WTC11 (cell line): ENCODE data around the gene HBA2. TPM values are rescaled to one million over a fixed set of nuclear protein-coding genes. Genes with fewer than 3 reads are reported as not detected.
"Not testable (repeated sequence)": the region's sequence is repeated elsewhere in the genome, so short reads cannot be mapped to it uniquely, and the experiment has no call there.

Source experiments
- ATAC-seq: fragments of 200-7000 bp; cut with Tn5 transposase; 2 replicates; pipeline ENCODE4 v1.10.0; 2021; ENCODE audit warnings: mild to moderate bottlenecking, moderate library complexity
- CTCF ChIA-PET: fragments of 300-600 bp; sonication (Branson Sonifier 250); formaldehyde crosslinking; loops from one replicate; lab custom pipeline; 2021; ENCODE audit warnings: antibody characterized with exemption; lab: Charles Lee
- POLR2A ChIA-PET: fragments of 350-600 bp; sonication (Branson Sonifier 250); formaldehyde crosslinking; loops from one replicate; lab custom pipeline; 2021; ENCODE audit warnings: antibody characterized with exemption; lab: Charles Lee
- DNase-seq: peaks from one replicate; pipeline ENCODE4 v3.0.0; 2021; ENCODE audit warnings: low spot score
- H3K27ac Mint-ChIP-seq: 2 replicates; pipeline ENCODE4 v1.8.0; 2021; ENCODE audit warnings: mixed read lengths
- H3K27me3 Mint-ChIP-seq: 2 replicates; pipeline ENCODE4 v1.8.0; 2021; ENCODE audit warnings: low read depth, mild to moderate bottlenecking, moderate library complexity, mixed read lengths
- H3K36me3 Mint-ChIP-seq: 2 replicates; pipeline ENCODE4 v1.8.0; 2021; ENCODE audit warnings: mixed read lengths
- H3K4me1 Mint-ChIP-seq: 2 replicates; pipeline ENCODE4 v1.8.0; 2022; ENCODE audit warnings: mixed read lengths
- H3K4me3 Mint-ChIP-seq: 2 replicates; pipeline ENCODE4 v1.8.0; 2021; ENCODE audit warnings: mild to moderate bottlenecking, moderate library complexity, mixed read lengths
- H3K9me3 Mint-ChIP-seq: 2 replicates; pipeline ENCODE4 v1.8.0; 2021; ENCODE audit warnings: mixed read lengths
- CREM ChIP-seq: sonication (generic); formaldehyde crosslinking; IDR thresholded peaks from 2 replicates; pipeline ENCODE4 v1.8.1; 2022; ENCODE audit warnings: mild to moderate bottlenecking, missing genetic modification reagents, moderate library complexity
- MXD4 ChIP-seq: fragments of 250-450 bp; sonication (Bioruptor Pico); IDR thresholded peaks from 2 replicates; pipeline ENCODE4 v1.8.0; 2021; ENCODE audit warnings: mild to moderate bottlenecking, moderate library complexity, borderline replicate concordance
- NFE2L1 ChIP-seq: sonication (generic); formaldehyde crosslinking; IDR thresholded peaks from 2 replicates; pipeline ENCODE4 v1.8.1; 2023; ENCODE audit warnings: missing genetic modification reagents
- PRRX2 ChIP-seq: fragments of 250-450 bp; sonication (Bioruptor Pico); IDR thresholded peaks from 2 replicates; pipeline ENCODE4 v1.8.0; 2021; ENCODE audit warnings: mild to moderate bottlenecking
- RELA ChIP-seq: sonication (generic); formaldehyde crosslinking; IDR thresholded peaks from 2 replicates; pipeline ENCODE4 v1.8.1; 2022; ENCODE audit warnings: missing genetic modification reagents, mild to moderate bottlenecking, borderline replicate concordance
- SMAD4 ChIP-seq: sonication (generic); formaldehyde crosslinking; IDR thresholded peaks from 2 replicates; pipeline ENCODE4 v1.8.0; 2022; ENCODE audit warnings: mild to moderate bottlenecking, missing genetic modification reagents
- STAT6 ChIP-seq: sonication (generic); formaldehyde crosslinking; conservative IDR thresholded peaks from 2 replicates; pipeline ENCODE4 v1.8.1; 2023; ENCODE audit warnings: mild to moderate bottlenecking, low read depth, missing genetic modification reagents, moderate library complexity
- TCF7 ChIP-seq: sonication (generic); formaldehyde crosslinking; IDR thresholded peaks from 2 replicates; pipeline ENCODE4 v1.8.0; 2022; ENCODE audit warnings: mild to moderate bottlenecking, low read depth, missing genetic modification reagents, moderate library complexity
- TEAD1 ChIP-seq: sonication (generic); formaldehyde crosslinking; IDR thresholded peaks from 2 replicates; pipeline ENCODE4 v1.8.0; 2022; ENCODE audit warnings: mild to moderate bottlenecking, missing genetic modification reagents
- ZBTB43 ChIP-seq: sonication (generic); formaldehyde crosslinking; IDR thresholded peaks from 2 replicates; pipeline ENCODE4 v1.8.1; 2023; ENCODE audit warnings: mild to moderate bottlenecking, missing genetic modification reagents
- ZNF416 ChIP-seq: fragments of 250-450 bp; sonication (Bioruptor Pico); IDR thresholded peaks from 2 replicates; pipeline ENCODE4 v1.9.0; 2021; ENCODE audit warnings: mild to moderate bottlenecking, inconsistent platforms
- total RNA-seq: library from RNA; stranded (reverse); gene quantifications from 3 replicates; pipeline ENCODE4 v1.2.3, GENCODE V29; 2021
- TF ChIP-seq, protein P1 (sequence below): sonication (generic); formaldehyde crosslinking; IDR thresholded peaks from 2 replicates; pipeline ENCODE4 v1.8.0; 2023; ENCODE audit warnings: missing genetic modification reagents, mild to moderate bottlenecking, borderline replicate concordance
- TF ChIP-seq, protein P2 (sequence below): fragments of 200-600 bp; IDR thresholded peaks from 2 replicates; pipeline ENCODE4 v1.8.0; 2022; ENCODE audit warnings: antibody characterized with exemption
- TF ChIP-seq, protein P3 (sequence below): sonication (generic); formaldehyde crosslinking; IDR thresholded peaks from 2 replicates; pipeline ENCODE4 v1.8.1; 2022; ENCODE audit warnings: low read depth, missing genetic modification reagents, borderline replicate concordance
- TF ChIP-seq, protein P4 (sequence below): fragments of 250-450 bp; sonication (Bioruptor Pico); IDR thresholded peaks from 2 replicates; pipeline ENCODE4 v1.8.0; 2021; ENCODE audit warnings: mild to moderate bottlenecking

The HBA2 gene
- total RNA-seq, 1 experiment from 2014 or later = 2.4 TPM

DNA sequence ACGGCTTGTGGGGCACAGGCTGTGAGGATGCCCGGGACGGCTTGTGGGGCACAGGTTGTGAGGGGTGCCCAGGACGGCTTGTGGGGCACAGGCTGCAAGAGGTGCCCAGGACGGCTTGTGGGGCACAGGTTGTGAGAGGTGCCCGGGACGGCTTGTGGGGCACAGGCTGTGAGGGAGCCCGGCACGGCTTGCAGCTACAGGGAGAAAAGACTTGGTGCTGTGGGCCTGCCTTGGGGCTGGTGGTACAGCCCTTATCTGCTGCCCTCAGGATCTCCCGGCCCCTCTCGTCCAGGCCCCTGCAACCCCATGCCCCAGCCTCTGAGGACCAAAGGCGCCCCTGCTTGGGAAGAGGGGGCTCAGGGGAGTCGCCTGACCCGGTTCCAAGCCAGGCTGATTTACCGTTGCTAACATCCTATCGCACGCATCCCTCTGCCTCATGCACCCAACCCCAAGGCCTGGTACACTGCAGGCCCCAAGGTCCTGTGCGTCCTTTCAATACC lies 11.9 kb upstream of the HBA2 start:
- ATAC-seq = no peak
- Mint-ChIP-seq H3K9me3 (no peaks in the 10 kb centered on the region), H3K27me3 (peaks cover 69% of the 10 kb centered on the region), H3K27ac (no peak overlapping the region), H3K4me1 (no peaks in the 10 kb centered on the region), H3K4me3 (no peak overlapping the region), H3K36me3 (no peaks in the 10 kb centered on the region)
- CTCF ChIA-PET = interaction anchor here (1.1 kb wide), 1 partner anchor 43 kb away, joined by 3 read pairs; no protein-coding TSS in a partner anchor
- DNase-seq = no peak
- POLR2A ChIA-PET = no interaction called here
- TF ChIP-seq, protein P1, sequence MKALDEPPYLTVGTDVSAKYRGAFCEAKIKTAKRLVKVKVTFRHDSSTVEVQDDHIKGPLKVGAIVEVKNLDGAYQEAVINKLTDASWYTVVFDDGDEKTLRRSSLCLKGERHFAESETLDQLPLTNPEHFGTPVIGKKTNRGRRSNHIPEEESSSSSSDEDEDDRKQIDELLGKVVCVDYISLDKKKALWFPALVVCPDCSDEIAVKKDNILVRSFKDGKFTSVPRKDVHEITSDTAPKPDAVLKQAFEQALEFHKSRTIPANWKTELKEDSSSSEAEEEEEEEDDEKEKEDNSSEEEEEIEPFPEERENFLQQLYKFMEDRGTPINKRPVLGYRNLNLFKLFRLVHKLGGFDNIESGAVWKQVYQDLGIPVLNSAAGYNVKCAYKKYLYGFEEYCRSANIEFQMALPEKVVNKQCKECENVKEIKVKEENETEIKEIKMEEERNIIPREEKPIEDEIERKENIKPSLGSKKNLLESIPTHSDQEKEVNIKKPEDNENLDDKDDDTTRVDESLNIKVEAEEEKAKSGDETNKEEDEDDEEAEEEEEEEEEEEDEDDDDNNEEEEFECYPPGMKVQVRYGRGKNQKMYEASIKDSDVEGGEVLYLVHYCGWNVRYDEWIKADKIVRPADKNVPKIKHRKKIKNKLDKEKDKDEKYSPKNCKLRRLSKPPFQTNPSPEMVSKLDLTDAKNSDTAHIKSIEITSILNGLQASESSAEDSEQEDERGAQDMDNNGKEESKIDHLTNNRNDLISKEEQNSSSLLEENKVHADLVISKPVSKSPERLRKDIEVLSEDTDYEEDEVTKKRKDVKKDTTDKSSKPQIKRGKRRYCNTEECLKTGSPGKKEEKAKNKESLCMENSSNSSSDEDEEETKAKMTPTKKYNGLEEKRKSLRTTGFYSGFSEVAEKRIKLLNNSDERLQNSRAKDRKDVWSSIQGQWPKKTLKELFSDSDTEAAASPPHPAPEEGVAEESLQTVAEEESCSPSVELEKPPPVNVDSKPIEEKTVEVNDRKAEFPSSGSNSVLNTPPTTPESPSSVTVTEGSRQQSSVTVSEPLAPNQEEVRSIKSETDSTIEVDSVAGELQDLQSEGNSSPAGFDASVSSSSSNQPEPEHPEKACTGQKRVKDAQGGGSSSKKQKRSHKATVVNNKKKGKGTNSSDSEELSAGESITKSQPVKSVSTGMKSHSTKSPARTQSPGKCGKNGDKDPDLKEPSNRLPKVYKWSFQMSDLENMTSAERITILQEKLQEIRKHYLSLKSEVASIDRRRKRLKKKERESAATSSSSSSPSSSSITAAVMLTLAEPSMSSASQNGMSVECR (CRISPR knock-in tag) = no peak
- TF ChIP-seq ZBTB43 (CRISPR knock-in tag) (no peak), ZNF416 (CRISPR knock-in tag) (no peak), RELA (CRISPR knock-in tag) (no peak), STAT6 (CRISPR knock-in tag) (no peak), NFE2L1 (CRISPR knock-in tag) (no peak), CREM (CRISPR knock-in tag) (no peak)
- TF ChIP-seq, protein P2, sequence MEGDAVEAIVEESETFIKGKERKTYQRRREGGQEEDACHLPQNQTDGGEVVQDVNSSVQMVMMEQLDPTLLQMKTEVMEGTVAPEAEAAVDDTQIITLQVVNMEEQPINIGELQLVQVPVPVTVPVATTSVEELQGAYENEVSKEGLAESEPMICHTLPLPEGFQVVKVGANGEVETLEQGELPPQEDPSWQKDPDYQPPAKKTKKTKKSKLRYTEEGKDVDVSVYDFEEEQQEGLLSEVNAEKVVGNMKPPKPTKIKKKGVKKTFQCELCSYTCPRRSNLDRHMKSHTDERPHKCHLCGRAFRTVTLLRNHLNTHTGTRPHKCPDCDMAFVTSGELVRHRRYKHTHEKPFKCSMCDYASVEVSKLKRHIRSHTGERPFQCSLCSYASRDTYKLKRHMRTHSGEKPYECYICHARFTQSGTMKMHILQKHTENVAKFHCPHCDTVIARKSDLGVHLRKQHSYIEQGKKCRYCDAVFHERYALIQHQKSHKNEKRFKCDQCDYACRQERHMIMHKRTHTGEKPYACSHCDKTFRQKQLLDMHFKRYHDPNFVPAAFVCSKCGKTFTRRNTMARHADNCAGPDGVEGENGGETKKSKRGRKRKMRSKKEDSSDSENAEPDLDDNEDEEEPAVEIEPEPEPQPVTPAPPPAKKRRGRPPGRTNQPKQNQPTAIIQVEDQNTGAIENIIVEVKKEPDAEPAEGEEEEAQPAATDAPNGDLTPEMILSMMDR = no peak

- Mint-ChIP-seq H3K27ac (no peak overlapping the region), H3K27me3 (peaks cover 71% of the 10 kb centered on the region), H3K36me3 (no peaks in the 10 kb centered on the region), H3K4me3 (no peak overlapping the region), H3K9me3 (no peaks in the 10 kb centered on the region), H3K4me1 (peaks cover 9% of the 10 kb centered on the region)
- ChIA-PET CTCF (no interaction called here), POLR2A (no interaction called here)
- ATAC-seq (no peak), DNase-seq (no peak)
- TF ChIP-seq SMAD4 (CRISPR knock-in tag) (no peak), PRRX2 (CRISPR knock-in tag) (no peak), TCF7 (CRISPR knock-in tag) (no peak), RELA (CRISPR knock-in tag) (no peak), TEAD1 (CRISPR knock-in tag) (no peak), MXD4 (no peak)
- TF ChIP-seq, protein P3, sequence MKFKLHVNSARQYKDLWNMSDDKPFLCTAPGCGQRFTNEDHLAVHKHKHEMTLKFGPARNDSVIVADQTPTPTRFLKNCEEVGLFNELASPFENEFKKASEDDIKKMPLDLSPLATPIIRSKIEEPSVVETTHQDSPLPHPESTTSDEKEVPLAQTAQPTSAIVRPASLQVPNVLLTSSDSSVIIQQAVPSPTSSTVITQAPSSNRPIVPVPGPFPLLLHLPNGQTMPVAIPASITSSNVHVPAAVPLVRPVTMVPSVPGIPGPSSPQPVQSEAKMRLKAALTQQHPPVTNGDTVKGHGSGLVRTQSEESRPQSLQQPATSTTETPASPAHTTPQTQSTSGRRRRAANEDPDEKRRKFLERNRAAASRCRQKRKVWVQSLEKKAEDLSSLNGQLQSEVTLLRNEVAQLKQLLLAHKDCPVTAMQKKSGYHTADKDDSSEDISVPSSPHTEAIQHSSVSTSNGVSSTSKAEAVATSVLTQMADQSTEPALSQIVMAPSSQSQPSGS (CRISPR knock-in tag) = no peak
- TF ChIP-seq, protein P4, sequence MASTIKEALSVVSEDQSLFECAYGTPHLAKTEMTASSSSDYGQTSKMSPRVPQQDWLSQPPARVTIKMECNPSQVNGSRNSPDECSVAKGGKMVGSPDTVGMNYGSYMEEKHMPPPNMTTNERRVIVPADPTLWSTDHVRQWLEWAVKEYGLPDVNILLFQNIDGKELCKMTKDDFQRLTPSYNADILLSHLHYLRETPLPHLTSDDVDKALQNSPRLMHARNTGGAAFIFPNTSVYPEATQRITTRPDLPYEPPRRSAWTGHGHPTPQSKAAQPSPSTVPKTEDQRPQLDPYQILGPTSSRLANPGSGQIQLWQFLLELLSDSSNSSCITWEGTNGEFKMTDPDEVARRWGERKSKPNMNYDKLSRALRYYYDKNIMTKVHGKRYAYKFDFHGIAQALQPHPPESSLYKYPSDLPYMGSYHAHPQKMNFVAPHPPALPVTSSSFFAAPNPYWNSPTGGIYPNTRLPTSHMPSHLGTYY (CRISPR knock-in tag) = no peak
These were observed 10.2 kb upstream of the HBA2 start for GRCh38 chr16:162271-162991.

- POLR2A ChIA-PET, H3K36me3 Mint-ChIP-seq, CTCF ChIA-PET, H3K9me3 Mint-ChIP-seq, ATAC-seq, H3K4me1 Mint-ChIP-seq, H3K4me3 Mint-ChIP-seq, H3K27ac Mint-ChIP-seq, DNase-seq: not testable (repeated sequence)
- H3K27me3 Mint-ChIP-seq = peaks cover 71% of the 10 kb centered on the region
These were observed 9.5 kb upstream of the HBA2 start for GRCh38 chr16:163139-163538.

GRCh38 chr16:163696-164095 lies 9.0 kb upstream of the HBA2 start:
- peak overlapping the region; percentile 41; the same call in 1 of the 2 replicates for H3K4me3 Mint-ChIP-seq
- peaks cover 73% of the 10 kb centered on the region for H3K27me3 Mint-ChIP-seq
- H3K4me1 Mint-ChIP-seq, DNase-seq, CTCF ChIA-PET, H3K36me3 Mint-ChIP-seq, POLR2A ChIA-PET, H3K27ac Mint-ChIP-seq, H3K9me3 Mint-ChIP-seq: not testable (repeated sequence)
- ATAC-seq = peak; percentile 12; the same call in 1 of the 2 replicates
